ENCODE data around the gene GAB2.
"Not testable (repeated sequence)": the region's sequence is repeated elsewhere in the genome, so short reads cannot be mapped to it uniquely, and the experiment has no call there.

The GAB2 gene

DNA sequence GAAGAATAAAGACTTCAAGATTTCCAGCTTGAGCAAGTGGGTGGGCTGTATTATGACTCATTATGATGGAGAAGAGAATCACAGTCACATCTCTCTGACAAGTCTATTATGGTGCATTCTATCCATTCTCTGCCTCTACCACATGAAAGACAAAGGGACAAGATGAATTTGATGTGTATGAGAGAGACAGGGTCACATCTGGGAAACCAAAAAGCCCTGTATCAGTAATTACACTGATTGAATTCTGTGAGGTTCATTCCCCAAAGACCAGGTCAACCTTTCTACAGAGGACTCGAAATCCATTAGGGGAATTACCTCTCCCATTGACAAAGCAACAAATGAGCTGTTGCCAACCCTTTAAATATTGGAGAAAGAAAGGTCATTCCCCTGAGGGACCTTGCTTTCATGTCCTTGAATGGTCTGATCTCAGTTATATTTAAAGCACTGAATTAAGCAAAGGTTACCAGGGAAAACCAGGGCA is 119.3 kb downstream of the GAB2 start:
- TF ChIP-seq ZNF565 (CRISPR knock-in tag; conservative IDR thresholded peaks at IDR 0.05; ENCODE audit: low read depth) = no peak
- TF ChIP-seq TOX (CRISPR knock-in tag; IDR thresholded peaks at IDR 0.05; ENCODE audit: borderline replicate concordance) = no peak
- TF ChIP-seq PPARA (CRISPR knock-in tag; IDR thresholded peaks at IDR 0.05; ENCODE audit: borderline replicate concordance) = no peak
- TF ChIP-seq, protein P1, sequence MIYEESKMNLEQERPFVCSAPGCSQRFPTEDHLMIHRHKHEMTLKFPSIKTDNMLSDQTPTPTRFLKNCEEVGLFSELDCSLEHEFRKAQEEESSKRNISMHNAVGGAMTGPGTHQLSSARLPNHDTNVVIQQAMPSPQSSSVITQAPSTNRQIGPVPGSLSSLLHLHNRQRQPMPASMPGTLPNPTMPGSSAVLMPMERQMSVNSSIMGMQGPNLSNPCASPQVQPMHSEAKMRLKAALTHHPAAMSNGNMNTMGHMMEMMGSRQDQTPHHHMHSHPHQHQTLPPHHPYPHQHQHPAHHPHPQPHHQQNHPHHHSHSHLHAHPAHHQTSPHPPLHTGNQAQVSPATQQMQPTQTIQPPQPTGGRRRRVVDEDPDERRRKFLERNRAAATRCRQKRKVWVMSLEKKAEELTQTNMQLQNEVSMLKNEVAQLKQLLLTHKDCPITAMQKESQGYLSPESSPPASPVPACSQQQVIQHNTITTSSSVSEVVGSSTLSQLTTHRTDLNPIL (CRISPR knock-in tag; IDR thresholded peaks at IDR 0.05; ENCODE audit: low read depth) = no peak
- ATAC-seq = no peak

DNA sequence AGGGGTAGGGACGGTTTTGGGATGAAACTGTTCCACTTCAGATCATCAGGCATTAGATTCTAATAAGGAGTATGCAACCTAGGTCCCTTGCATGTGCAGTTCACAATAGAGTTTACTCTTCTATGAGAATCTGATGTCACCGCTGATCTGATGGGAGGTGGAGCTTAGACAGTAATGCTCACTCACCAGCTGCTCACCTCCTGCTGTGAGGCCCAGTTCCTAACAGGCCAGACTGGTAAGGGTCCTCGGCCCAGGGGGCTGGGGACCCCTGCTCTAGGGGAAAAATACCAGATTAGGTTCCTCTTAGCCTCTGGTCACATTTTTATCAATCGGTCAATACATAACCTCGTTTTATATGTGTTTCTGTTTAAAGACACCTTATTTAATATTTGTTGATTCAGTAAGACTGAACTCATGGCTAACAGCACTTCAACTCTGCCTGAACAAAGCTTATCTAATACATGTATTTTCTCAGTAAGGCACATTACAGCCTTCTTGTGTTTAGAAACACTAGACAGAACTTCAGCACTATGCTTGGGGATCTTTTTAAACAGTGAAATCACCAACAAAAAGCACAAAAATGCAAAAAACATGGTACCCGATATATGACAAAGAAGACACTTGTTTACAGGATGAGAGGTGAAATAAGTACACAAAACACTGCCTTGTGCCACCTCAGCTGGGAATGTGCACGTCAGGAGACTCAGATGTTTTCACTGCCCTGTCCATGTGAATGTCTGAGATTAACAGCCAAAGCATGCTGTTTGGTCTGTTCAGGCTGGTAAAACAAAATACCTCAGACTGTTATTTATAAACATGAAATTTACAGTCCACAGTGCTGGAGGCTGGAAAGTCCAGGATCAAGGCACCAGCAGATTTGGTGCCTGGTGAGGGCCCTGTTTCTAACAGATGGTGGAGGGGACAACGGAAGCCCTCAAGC is 121.4 kb downstream of the GAB2 start:
- no peak for ATAC-seq
- TF ChIP-seq, protein P2, sequence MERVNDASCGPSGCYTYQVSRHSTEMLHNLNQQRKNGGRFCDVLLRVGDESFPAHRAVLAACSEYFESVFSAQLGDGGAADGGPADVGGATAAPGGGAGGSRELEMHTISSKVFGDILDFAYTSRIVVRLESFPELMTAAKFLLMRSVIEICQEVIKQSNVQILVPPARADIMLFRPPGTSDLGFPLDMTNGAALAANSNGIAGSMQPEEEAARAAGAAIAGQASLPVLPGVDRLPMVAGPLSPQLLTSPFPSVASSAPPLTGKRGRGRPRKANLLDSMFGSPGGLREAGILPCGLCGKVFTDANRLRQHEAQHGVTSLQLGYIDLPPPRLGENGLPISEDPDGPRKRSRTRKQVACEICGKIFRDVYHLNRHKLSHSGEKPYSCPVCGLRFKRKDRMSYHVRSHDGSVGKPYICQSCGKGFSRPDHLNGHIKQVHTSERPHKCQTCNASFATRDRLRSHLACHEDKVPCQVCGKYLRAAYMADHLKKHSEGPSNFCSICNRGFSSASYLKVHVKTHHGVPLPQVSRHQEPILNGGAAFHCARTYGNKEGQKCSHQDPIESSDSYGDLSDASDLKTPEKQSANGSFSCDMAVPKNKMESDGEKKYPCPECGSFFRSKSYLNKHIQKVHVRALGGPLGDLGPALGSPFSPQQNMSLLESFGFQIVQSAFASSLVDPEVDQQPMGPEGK (CRISPR knock-in tag; IDR thresholded peaks at IDR 0.05; ENCODE audit: borderline replicate concordance) = no peak
- no peak for TF ChIP-seq TCF4 (CRISPR knock-in tag; IDR thresholded peaks at IDR 0.05; ENCODE audit: borderline replicate concordance)

DNA sequence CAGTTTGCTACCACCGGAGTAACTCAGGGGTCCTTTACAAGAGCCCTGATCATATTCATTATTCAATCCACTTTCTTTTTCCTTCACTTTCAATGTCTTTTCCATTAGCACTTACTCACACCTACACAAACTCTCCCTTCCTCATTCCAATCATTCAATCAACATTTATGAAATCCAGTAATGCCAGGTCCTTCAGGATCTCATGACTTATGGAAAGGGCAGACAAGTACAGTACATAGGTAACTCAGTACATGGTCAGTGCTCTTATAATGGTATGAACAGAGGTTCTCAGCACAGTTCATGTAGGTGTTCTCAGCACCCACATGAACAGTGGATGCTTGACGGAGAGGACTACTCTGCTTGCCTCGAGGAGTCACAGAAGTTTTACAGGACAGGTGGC is 122.3 kb downstream of the GAB2 start:
- no peak for ATAC-seq
- no peak for TF ChIP-seq TCF4 (CRISPR knock-in tag; IDR thresholded peaks at IDR 0.05; ENCODE audit: borderline replicate concordance)
- no peak for TF ChIP-seq CSDC2 (CRISPR knock-in tag; IDR thresholded peaks at IDR 0.05)
- TF ChIP-seq ZNF565 (CRISPR knock-in tag; conservative IDR thresholded peaks at IDR 0.05; ENCODE audit: low read depth) = no peak
- no peak for TF ChIP-seq OSR1 (CRISPR knock-in tag; IDR thresholded peaks at IDR 0.05)
- no peak for TF ChIP-seq PPARA (CRISPR knock-in tag; IDR thresholded peaks at IDR 0.05; ENCODE audit: borderline replicate concordance)
- TF ChIP-seq TOX (CRISPR knock-in tag; IDR thresholded peaks at IDR 0.05; ENCODE audit: borderline replicate concordance) = no peak
- TF ChIP-seq, protein P2 (CRISPR knock-in tag; IDR thresholded peaks at IDR 0.05; ENCODE audit: borderline replicate concordance) = no peak
- TF ChIP-seq ESRRG (CRISPR knock-in tag; IDR thresholded peaks at IDR 0.05) = no peak
- no peak for TF ChIP-seq ZFP30 (CRISPR knock-in tag; IDR thresholded peaks at IDR 0.05)
- no peak for TF ChIP-seq ZC3H10 (CRISPR knock-in tag; IDR thresholded peaks at IDR 0.05)
- no peak for TF ChIP-seq GLIS3 (CRISPR knock-in tag; IDR thresholded peaks at IDR 0.05)
- TF ChIP-seq, protein P3, sequence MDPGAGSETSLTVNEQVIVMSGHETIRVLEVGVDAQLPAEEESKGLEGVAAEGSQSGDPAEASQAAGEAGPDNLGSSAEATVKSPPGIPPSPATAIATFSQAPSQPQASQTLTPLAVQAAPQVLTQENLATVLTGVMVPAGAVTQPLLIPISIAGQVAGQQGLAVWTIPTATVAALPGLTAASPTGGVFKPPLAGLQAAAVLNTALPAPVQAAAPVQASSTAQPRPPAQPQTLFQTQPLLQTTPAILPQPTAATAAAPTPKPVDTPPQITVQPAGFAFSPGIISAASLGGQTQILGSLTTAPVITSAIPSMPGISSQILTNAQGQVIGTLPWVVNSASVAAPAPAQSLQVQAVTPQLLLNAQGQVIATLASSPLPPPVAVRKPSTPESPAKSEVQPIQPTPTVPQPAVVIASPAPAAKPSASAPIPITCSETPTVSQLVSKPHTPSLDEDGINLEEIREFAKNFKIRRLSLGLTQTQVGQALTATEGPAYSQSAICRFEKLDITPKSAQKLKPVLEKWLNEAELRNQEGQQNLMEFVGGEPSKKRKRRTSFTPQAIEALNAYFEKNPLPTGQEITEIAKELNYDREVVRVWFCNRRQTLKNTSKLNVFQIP (CRISPR knock-in tag; IDR thresholded peaks at IDR 0.05; ENCODE audit: borderline replicate concordance, low read depth) = no peak
- TF ChIP-seq ZNF8 (CRISPR knock-in tag; IDR thresholded peaks at IDR 0.05) = no peak
- TF ChIP-seq, protein P4, sequence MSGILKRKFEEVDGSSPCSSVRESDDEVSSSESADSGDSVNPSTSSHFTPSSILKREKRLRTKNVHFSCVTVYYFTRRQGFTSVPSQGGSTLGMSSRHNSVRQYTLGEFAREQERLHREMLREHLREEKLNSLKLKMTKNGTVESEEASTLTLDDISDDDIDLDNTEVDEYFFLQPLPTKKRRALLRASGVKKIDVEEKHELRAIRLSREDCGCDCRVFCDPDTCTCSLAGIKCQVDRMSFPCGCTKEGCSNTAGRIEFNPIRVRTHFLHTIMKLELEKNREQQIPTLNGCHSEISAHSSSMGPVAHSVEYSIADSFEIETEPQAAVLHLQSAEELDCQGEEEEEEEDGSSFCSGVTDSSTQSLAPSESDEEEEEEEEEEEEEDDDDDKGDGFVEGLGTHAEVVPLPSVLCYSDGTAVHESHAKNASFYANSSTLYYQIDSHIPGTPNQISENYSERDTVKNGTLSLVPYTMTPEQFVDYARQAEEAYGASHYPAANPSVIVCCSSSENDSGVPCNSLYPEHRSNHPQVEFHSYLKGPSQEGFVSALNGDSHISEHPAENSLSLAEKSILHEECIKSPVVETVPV (CRISPR knock-in tag; IDR thresholded peaks at IDR 0.05) = no peak
- no peak for TF ChIP-seq BACH2 (CRISPR knock-in tag; IDR thresholded peaks at IDR 0.05; ENCODE audit: borderline replicate concordance)
- no peak for TF ChIP-seq RARB (CRISPR knock-in tag; IDR thresholded peaks at IDR 0.05)
- TF ChIP-seq ARNTL (CRISPR knock-in tag; IDR thresholded peaks at IDR 0.05; ENCODE audit: borderline replicate concordance, low read depth) = no peak
- TF ChIP-seq SNAI2 (CRISPR knock-in tag; IDR thresholded peaks at IDR 0.05) = no peak
- TF ChIP-seq ISL1 (CRISPR knock-in tag; IDR thresholded peaks at IDR 0.05) = no peak

DNA sequence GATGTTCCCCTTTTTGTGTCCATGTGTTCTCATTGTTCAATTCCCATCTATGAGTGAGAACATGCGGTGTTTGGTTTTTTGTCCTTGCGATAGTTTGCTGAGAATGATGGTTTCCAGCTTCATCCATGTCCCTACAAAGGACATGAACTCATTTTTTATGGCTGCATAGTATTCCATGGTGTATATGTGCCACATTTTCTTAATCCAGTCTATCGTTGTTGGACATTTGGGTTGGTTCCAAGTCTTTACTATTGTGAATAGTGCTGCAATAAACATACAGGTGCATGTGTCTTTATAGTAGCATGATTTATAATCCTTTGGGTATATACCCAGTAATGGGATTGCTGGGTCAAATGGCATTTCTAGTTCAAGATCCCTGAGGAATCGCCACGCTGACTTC is 123.5 kb downstream of the GAB2 start:
- ATAC-seq = not testable (repeated sequence)

Data from SK-N-SH treated with all-trans-retinoic acid at 6 μM for 48 hours (cell line).